ENCODE data around the gene DOCK1.

GRCh38 chr10:127162841-127163240 lies 257.6 kb downstream of the DOCK1 start:
- no peak for TF ChIP-seq EP300 (IDR thresholded peaks at IDR 0.05)
- no peak for TF ChIP-seq CTCF (IDR thresholded peaks at IDR 0.05)
- no peak for TF ChIP-seq POLR2AphosphoS5 (IDR thresholded peaks at IDR 0.05)
